Islet precursor cell (in vitro differentiated cells): ENCODE data around the gene SLC50A1.

Source experiments
- DNase-seq: peaks from one replicate; pipeline ENCODE4 v3.0.0-alpha.2; 2018

SLC50A1 gene

DNA sequence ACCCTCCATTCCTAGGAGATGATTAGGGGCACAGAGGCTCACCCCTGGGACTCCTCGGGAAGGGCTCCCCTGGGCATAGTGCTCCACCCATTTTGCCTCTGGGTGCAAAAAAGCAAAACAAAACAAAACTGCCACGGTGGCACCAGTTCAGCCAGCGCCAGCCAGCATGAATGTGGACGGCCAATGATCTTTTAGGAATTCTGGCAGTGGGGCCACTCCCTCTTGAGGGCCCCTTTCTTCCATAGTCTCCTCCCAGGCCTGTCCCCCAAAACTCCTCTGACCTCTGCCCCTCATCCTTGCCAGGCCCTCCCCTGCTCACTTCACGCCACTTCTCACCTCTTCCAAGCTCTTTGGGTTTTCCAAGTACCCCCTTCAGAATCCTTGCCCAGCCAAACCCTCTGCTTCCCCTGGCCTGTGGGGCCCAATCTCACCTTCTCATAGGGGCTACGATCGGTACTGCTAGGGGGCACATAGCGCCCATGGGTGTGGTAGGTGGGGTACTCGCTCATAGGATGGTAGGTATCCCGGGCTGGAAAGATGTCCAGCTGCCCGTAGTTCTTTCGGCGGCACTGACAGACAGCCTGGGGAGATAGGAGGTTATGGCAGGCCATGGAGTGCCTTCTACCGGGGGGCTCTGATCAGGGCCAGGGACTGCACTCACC lies 51.3 kb downstream of the SLC50A1 start:
- DNase-seq, result no peak

GRCh38 chr1:155187456-155187891 lies 51.8 kb downstream of the SLC50A1 start:
- no peak for DNase-seq

- DNase-seq, result no peak
Observed at GRCh38 chr1:155188268-155188667, 52.6 kb downstream of the SLC50A1 start.
